ENCODE measurements around the gene PAXIP1.

The PAXIP1 gene

GRCh38 chr7:154919344-154920225, 83.3 kb downstream of the PAXIP1 start:
- Histone ChIP-seq H3K4me1 (no peaks in the 10 kb centered on the region), H3K4me3 (no peak overlapping the region), H3K36me3 (replicated peaks) (no peaks in the 10 kb centered on the region), H3K9me3 (no peaks in the 10 kb centered on the region), H3K27me3 (ENCODE audit: low read depth) (peaks cover 10% of the 10 kb centered on the region; the same call in 1 of the 2 replicates)
- in situ Hi-C loops (cut with MboI; ENCODE audit: low sequenced_read_pairs) = loop anchor here (10.0 kb wide), 1 partner anchor 425 kb away; no protein-coding TSS in a partner anchor
- DNase-seq (ENCODE audit: low spot score in 2 of 2) = no peak

GRCh38 chr7:154918741-154919140, 84.2 kb downstream of the PAXIP1 start:
- H3K27me3 ChIP-seq (ENCODE audit: low read depth) = peaks cover 3% of the 10 kb centered on the region; the same call in 1 of the 2 replicates
- no peaks in the 10 kb centered on the region for H3K36me3 ChIP-seq (replicated peaks)
- H3K4me1 ChIP-seq = no peaks in the 10 kb centered on the region
- no peaks in the 10 kb centered on the region for H3K9me3 ChIP-seq
- no peak overlapping the region for H3K4me3 ChIP-seq
- DNase-seq (ENCODE audit: low spot score in 2 of 2) = no peak
- in situ Hi-C loops (cut with MboI; ENCODE audit: low sequenced_read_pairs) = no loop called here

GRCh38 chr7:154918266-154918665, 84.7 kb downstream of the PAXIP1 start:
- DNase-seq (ENCODE audit: low spot score in 2 of 2) = no peak
- in situ Hi-C loops (cut with MboI; ENCODE audit: low sequenced_read_pairs) = no loop called here
- no peaks in the 10 kb centered on the region for H3K4me1 ChIP-seq
- no peaks in the 10 kb centered on the region for H3K36me3 ChIP-seq (replicated peaks)
- H3K4me3 ChIP-seq = no peak overlapping the region
- no peaks in the 10 kb centered on the region for H3K9me3 ChIP-seq
- H3K27me3 ChIP-seq (ENCODE audit: low read depth) = no peaks in the 10 kb centered on the region

- no peaks in the 10 kb centered on the region for H3K4me1 ChIP-seq
- in situ Hi-C loops (cut with MboI; ENCODE audit: low sequenced_read_pairs) = no loop called here
- no peak for DNase-seq (ENCODE audit: low spot score in 2 of 2)
- no peaks in the 10 kb centered on the region for H3K9me3 ChIP-seq
- H3K27me3 ChIP-seq (ENCODE audit: low read depth) = no peaks in the 10 kb centered on the region
- no peak overlapping the region for H3K4me3 ChIP-seq
- H3K36me3 ChIP-seq (replicated peaks) = no peaks in the 10 kb centered on the region
These were observed 85.1 kb downstream of the PAXIP1 start for GRCh38 chr7:154917808-154918160.

GRCh38 chr7:154916856-154917807, 85.8 kb downstream of the PAXIP1 start:
- no peaks in the 10 kb centered on the region for H3K4me1 ChIP-seq
- H3K9me3 ChIP-seq = no peaks in the 10 kb centered on the region
- in situ Hi-C loops (cut with MboI; ENCODE audit: low sequenced_read_pairs) = no loop called here
- H3K4me3 ChIP-seq = no peak overlapping the region
- no peak for DNase-seq (ENCODE audit: low spot score in 2 of 2)
- H3K27me3 ChIP-seq (ENCODE audit: low read depth) = no peaks in the 10 kb centered on the region
- H3K36me3 ChIP-seq (replicated peaks) = no peaks in the 10 kb centered on the region

GRCh38 chr7:154916381-154916780, 86.5 kb downstream of the PAXIP1 start:
- H3K4me1 ChIP-seq = no peaks in the 10 kb centered on the region
- no peak overlapping the region for H3K4me3 ChIP-seq
- H3K27me3 ChIP-seq (ENCODE audit: low read depth) = no peaks in the 10 kb centered on the region
- in situ Hi-C loops (cut with MboI; ENCODE audit: low sequenced_read_pairs) = no loop called here
- H3K9me3 ChIP-seq = no peaks in the 10 kb centered on the region
- H3K36me3 ChIP-seq (replicated peaks) = no peaks in the 10 kb centered on the region
- no peak for DNase-seq (ENCODE audit: low spot score in 2 of 2)

GRCh38 chr7:154915600-154915999, 87.3 kb downstream of the PAXIP1 start:
- DNase-seq (ENCODE audit: low spot score in 2 of 2) = no peak
- in situ Hi-C loops (cut with MboI; ENCODE audit: low sequenced_read_pairs) = no loop called here
- no peaks in the 10 kb centered on the region for H3K4me1 ChIP-seq
- no peaks in the 10 kb centered on the region for H3K36me3 ChIP-seq (replicated peaks)
- no peak overlapping the region for H3K4me3 ChIP-seq
- H3K9me3 ChIP-seq = no peaks in the 10 kb centered on the region
- no peaks in the 10 kb centered on the region for H3K27me3 ChIP-seq (ENCODE audit: low read depth)

- in situ Hi-C loops (cut with MboI; ENCODE audit: low sequenced_read_pairs) = no loop called here
- no peak for DNase-seq (ENCODE audit: low spot score in 2 of 2)
- H3K4me1 ChIP-seq = no peaks in the 10 kb centered on the region
- no peaks in the 10 kb centered on the region for H3K27me3 ChIP-seq (ENCODE audit: low read depth)
- H3K4me3 ChIP-seq = no peak overlapping the region
- H3K36me3 ChIP-seq (replicated peaks) = no peaks in the 10 kb centered on the region
- H3K9me3 ChIP-seq = no peaks in the 10 kb centered on the region
These were observed 87.9 kb downstream of the PAXIP1 start for GRCh38 chr7:154914996-154915380.

- in situ Hi-C loops (cut with MboI; ENCODE audit: low sequenced_read_pairs) = no loop called here
- Histone ChIP-seq H3K9me3 (no peaks in the 10 kb centered on the region), H3K4me3 (no peak overlapping the region), H3K36me3 (replicated peaks) (no peaks in the 10 kb centered on the region), H3K4me1 (no peaks in the 10 kb centered on the region), H3K27me3 (ENCODE audit: low read depth) (no peaks in the 10 kb centered on the region)
- no peak for DNase-seq (ENCODE audit: low spot score in 2 of 2)
These were observed 88.5 kb downstream of the PAXIP1 start for GRCh38 chr7:154914308-154914995.

GRCh38 chr7:154913638-154914307, 89.2 kb downstream of the PAXIP1 start:
- H3K4me1 ChIP-seq = no peaks in the 10 kb centered on the region
- H3K27me3 ChIP-seq (ENCODE audit: low read depth) = no peaks in the 10 kb centered on the region
- H3K9me3 ChIP-seq = no peaks in the 10 kb centered on the region
- no peaks in the 10 kb centered on the region for H3K36me3 ChIP-seq (replicated peaks)
- in situ Hi-C loops (cut with MboI; ENCODE audit: low sequenced_read_pairs) = no loop called here
- DNase-seq (ENCODE audit: low spot score in 2 of 2) = peak; percentile 27 to 92
- H3K4me3 ChIP-seq = no peak overlapping the region

- H3K9me3 ChIP-seq = no peaks in the 10 kb centered on the region
- in situ Hi-C loops (cut with MboI; ENCODE audit: low sequenced_read_pairs) = no loop called here
- DNase-seq (ENCODE audit: low spot score in 2 of 2) = no peak
- no peak overlapping the region for H3K4me3 ChIP-seq
- no peaks in the 10 kb centered on the region for H3K36me3 ChIP-seq (replicated peaks)
- H3K27me3 ChIP-seq (ENCODE audit: low read depth) = no peaks in the 10 kb centered on the region
- no peaks in the 10 kb centered on the region for H3K4me1 ChIP-seq
These were observed 89.9 kb downstream of the PAXIP1 start for GRCh38 chr7:154912871-154913637.

- in situ Hi-C loops (cut with MboI; ENCODE audit: low sequenced_read_pairs) = no loop called here
- H3K27me3 ChIP-seq (ENCODE audit: low read depth) = no peaks in the 10 kb centered on the region
These were observed 91.0 kb downstream of the PAXIP1 start for GRCh38 chr7:154911862-154912455.

More at GRCh38 chr7:154911862-154912455, 91.0 kb downstream of the PAXIP1 start:
- no peaks in the 10 kb centered on the region for H3K36me3 ChIP-seq (replicated peaks)
- no peak overlapping the region for H3K4me3 ChIP-seq
- H3K4me1 ChIP-seq = no peaks in the 10 kb centered on the region
- no peaks in the 10 kb centered on the region for H3K9me3 ChIP-seq
- no peak for DNase-seq (ENCODE audit: low spot score in 2 of 2)

Measured in HAP-1 (cell line).